A673 (cell line): ENCODE measurements around the gene DET1. TPM values are rescaled to one million over a fixed set of nuclear protein-coding genes. Genes with fewer than 3 reads are reported as not detected.

ENCODE experiments used
- BruUV-seq: library from RNA; stranded (reverse); fragments of 400-500 nt; replicated peaks from 2 replicates; lab custom pipeline; 2021; lab: Mats Ljungman, UMichigan
- CTCF ChIA-PET: fragments of 300-600 bp; sonication (Branson Sonifier 250); formaldehyde crosslinking; loops from one replicate; lab custom pipeline; 2022; ENCODE audit warnings: antibody characterized with exemption; lab: Charles Lee
- POLR2A ChIA-PET: fragments of 300-600 bp; sonication (Branson Sonifier 250); formaldehyde crosslinking; loops from one replicate; lab custom pipeline; 2022; ENCODE audit warnings: antibody characterized with exemption; ENCODE audit not compliant: low non-redundant PET; lab: Charles Lee
- DNase-seq: peaks from one replicate; pipeline ENCODE4 v3.0.0-alpha.2; 2015; ENCODE audit warnings: low spot score
- H3K27ac ChIP-seq: fragments of 200-600 bp; sonication (generic); 2 replicates; pipeline ENCODE4 v1.5.1; 2016; ENCODE audit warnings: mixed run types, low read depth, mild to moderate bottlenecking, mixed read lengths, antibody characterized with exemption, low read length; ENCODE audit not compliant: poor library complexity, severe bottlenecking
- H3K27me3 ChIP-seq: fragments of 200-600 bp; sonication (generic); replicated peaks from 2 replicates; pipeline ENCODE4 v1.6.1; 2017; ENCODE audit warnings: mixed run types, low read depth, mild to moderate bottlenecking, mixed read lengths, antibody characterized with exemption, low read length; ENCODE audit not compliant: insufficient read depth, poor library complexity
- H3K36me3 ChIP-seq: fragments of 200-600 bp; sonication (generic); 2 replicates; pipeline ENCODE4 v1.6.1; 2016; ENCODE audit warnings: mixed run types, mild to moderate bottlenecking, mixed read lengths, antibody characterized with exemption, low read length; ENCODE audit not compliant: insufficient read depth, poor library complexity, severe bottlenecking
- H3K4me1 ChIP-seq: fragments of 200-600 bp; sonication (generic); 2 replicates; pipeline ENCODE4 v1.6.1; 2017; ENCODE audit warnings: mixed run types, mild to moderate bottlenecking, mixed read lengths, antibody characterized with exemption, low read length; ENCODE audit not compliant: insufficient read depth, poor library complexity, severe bottlenecking
- H3K4me3 ChIP-seq: fragments of 200-600 bp; sonication (generic); 2 replicates; pipeline ENCODE4 v1.5.1; 2016; ENCODE audit warnings: low read depth, mixed run types, mild to moderate bottlenecking, mixed read lengths, low read length; ENCODE audit not compliant: poor library complexity, severe bottlenecking
- H3K9me3 ChIP-seq: fragments of 200-600 bp; sonication (generic); 2 replicates; pipeline ENCODE4 v1.6.1; 2016; ENCODE audit warnings: mixed run types, low read depth, mild to moderate bottlenecking, mixed read lengths, antibody characterized with exemption, low read length; ENCODE audit not compliant: poor library complexity, severe bottlenecking
- CTCF ChIP-seq: fragments of 300-800, 200-600 bp; sonication (generic); conservative IDR thresholded peaks from 2 replicates; pipeline ENCODE4 v1.5.1; 2017; ENCODE audit warnings: low read depth, mild to moderate bottlenecking, antibody characterized with exemption, low read length, moderate library complexity, mixed read lengths
- EZH2 ChIP-seq: fragments of 200-600 bp; sonication (generic); IDR thresholded peaks from 2 replicates; pipeline ENCODE4 v1.6.1; 2017; ENCODE audit warnings: borderline replicate concordance, low read depth, mild to moderate bottlenecking, mixed read lengths, antibody characterized with exemption, low read length; ENCODE audit not compliant: poor library complexity, severe bottlenecking
- intact Hi-C: fragments of 100-400 bp; cut with micrococcal nuclease; formaldehyde crosslinking; loops from one replicate; pipeline ENCODE4 v1.10.0; 2022; ENCODE audit not compliant: unreplicated experiment
- total RNA-seq: library from RNA; stranded (reverse); gene quantifications from 2 replicates; pipeline ENCODE4 v1.2.3, GENCODE V29; 2021

DET1 gene
- total RNA-seq, 1 experiment from 2014 or later, result 7.7 TPM

- H3K36me3 ChIP-seq, result no peaks in the 10 kb centered on the region
- ChIA-PET CTCF (interaction anchor here (0.6 kb wide), 1 partner anchor 50 kb away, joined by 3 read pairs; no protein-coding TSS in a partner anchor), POLR2A (no interaction called here)
- no TSS peak for BruUV-seq
- no peak for DNase-seq
- peaks cover 16% of the 10 kb centered on the region for H3K27me3 ChIP-seq
- H3K4me3 ChIP-seq, result no peak overlapping the region
- no peaks in the 10 kb centered on the region for H3K4me1 ChIP-seq
- H3K27ac ChIP-seq, result no peak overlapping the region
- intact Hi-C loops, result no loop called here
- no peaks in the 10 kb centered on the region for H3K9me3 ChIP-seq
- TF ChIP-seq EZH2, result no peak
- no peak for TF ChIP-seq CTCF
Measured at GRCh38 chr15:88574655-88575054, 28.2 kb upstream of the DET1 start.

DNA sequence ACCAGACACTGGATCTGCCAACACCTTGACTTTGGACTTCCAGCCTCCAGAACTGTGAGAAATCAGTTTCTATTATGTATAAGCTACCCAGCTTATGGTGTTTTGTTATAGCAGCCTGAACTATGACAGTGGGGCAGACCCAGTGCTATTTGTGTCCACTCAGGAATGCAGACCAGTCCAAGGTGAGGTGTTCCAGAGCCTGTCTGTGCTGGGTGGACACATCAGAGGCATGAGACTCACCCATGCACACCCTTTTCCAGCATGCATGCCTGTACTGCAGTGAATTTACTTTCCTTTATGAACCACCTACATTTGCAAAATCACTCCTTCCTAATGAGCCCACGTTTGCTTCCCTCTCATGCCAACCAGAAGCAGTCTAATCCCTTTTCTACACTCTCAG lies 27.6 kb upstream of the DET1 start:
- Histone ChIP-seq H3K36me3 (no peaks in the 10 kb centered on the region), H3K9me3 (no peaks in the 10 kb centered on the region), H3K4me3 (no peak overlapping the region), H3K4me1 (no peaks in the 10 kb centered on the region), H3K27me3 (peaks cover 17% of the 10 kb centered on the region), H3K27ac (no peak overlapping the region)
- intact Hi-C loops, result no loop called here
- TF ChIP-seq EZH2 (no peak), CTCF (no peak)
- POLR2A ChIA-PET, result no interaction called here
- BruUV-seq, result no TSS peak
- CTCF ChIA-PET, result interaction anchor here (0.6 kb wide), 1 partner anchor 51 kb away, joined by 3 read pairs; no protein-coding TSS in a partner anchor
- no peak for DNase-seq

DNA sequence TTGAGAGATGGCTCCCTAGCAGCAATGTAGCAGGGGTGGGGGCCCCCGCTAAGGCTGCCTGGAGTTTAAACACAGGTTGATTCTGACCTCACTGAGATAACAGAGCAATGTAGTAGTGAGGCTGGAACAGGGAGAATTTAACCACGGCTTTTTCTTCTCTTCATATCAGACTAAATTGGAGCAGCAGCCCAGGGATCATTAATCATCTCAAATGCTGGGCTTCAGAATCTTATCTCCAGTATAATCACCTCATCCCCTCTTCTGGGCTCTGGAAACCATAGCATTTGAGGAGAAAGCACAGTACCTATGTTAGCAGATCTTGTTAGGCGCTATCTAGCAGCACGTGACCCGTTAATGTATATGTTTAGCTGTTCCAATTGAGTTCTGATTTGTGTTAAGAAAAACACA lies 25.4 kb upstream of the DET1 start:
- intact Hi-C loops, result no loop called here
- CTCF ChIA-PET, result no interaction called here
- no peaks in the 10 kb centered on the region for H3K9me3 ChIP-seq
- no peak overlapping the region for H3K4me3 ChIP-seq
- BruUV-seq, result no TSS peak
- DNase-seq, result no peak
- H3K36me3 ChIP-seq, result no peaks in the 10 kb centered on the region
- TF ChIP-seq EZH2 (no peak), CTCF (no peak)
- POLR2A ChIA-PET, result no interaction called here
- H3K27me3 ChIP-seq, result peaks cover 17% of the 10 kb centered on the region
- no peak overlapping the region for H3K27ac ChIP-seq
- no peaks in the 10 kb centered on the region for H3K4me1 ChIP-seq
